HEK293 (cell line): ENCODE measurements around the gene CPA5.

Source experiments
- ATF2 ChIP-seq: fragments of 450-650 bp; formaldehyde crosslinking; IDR thresholded peaks from 2 replicates; pipeline ENCODE4 v1.5.1; 2016; ENCODE audit warnings: missing biosample characterization, missing genetic modification characterization, low read depth
- CTCF ChIP-seq: fragments of 450-650 bp; formaldehyde crosslinking; IDR thresholded peaks from 2 replicates; pipeline ENCODE4 v1.5.1; 2016; ENCODE audit warnings: missing biosample characterization, missing genetic modification characterization
- MZF1 ChIP-seq: fragments of 450-650 bp; formaldehyde crosslinking; IDR thresholded peaks from 2 replicates; pipeline ENCODE4 v1.5.1; 2017; ENCODE audit warnings: missing biosample characterization, missing genetic modification characterization, borderline replicate concordance
- ZBTB7A ChIP-seq: fragments of 450-650 bp; formaldehyde crosslinking; IDR thresholded peaks from 2 replicates; pipeline ENCODE4 v1.5.1; 2016; ENCODE audit warnings: low read depth, missing biosample characterization, missing genetic modification characterization
- ZFP3 ChIP-seq: fragments of 450-650 bp; formaldehyde crosslinking; IDR thresholded peaks from 2 replicates; pipeline ENCODE4 v1.5.1; 2016; ENCODE audit warnings: low read depth, missing biosample characterization, missing genetic modification characterization
- ZNF211 ChIP-seq: fragments of 450-650 bp; formaldehyde crosslinking; IDR thresholded peaks from 2 replicates; pipeline ENCODE4 v1.5.1; 2016; ENCODE audit warnings: low read depth, missing biosample characterization, missing genetic modification characterization
- ZNF24 ChIP-seq: fragments of 450-650 bp; formaldehyde crosslinking; IDR thresholded peaks from 2 replicates; pipeline ENCODE4 v1.5.1; 2016; ENCODE audit warnings: missing biosample characterization, missing genetic modification characterization
- ZNF274 ChIP-seq, 2 experiments: fragments of 200-500 bp in 1 of 2; fragments of 450-650 bp in 1 of 2; sonication (Bioruptor generic) in 1 of 2; formaldehyde crosslinking in 1 of 2; IDR thresholded peaks; 2 replicates each; pipeline versions ENCODE4 v1.5.1 to v1.6.1; 2014 to 2016; ENCODE audit warnings: borderline replicate concordance in 1 of 2, inconsistent platforms in 1 of 2, low read length in 1 of 2, missing biosample characterization in 1 of 2, missing genetic modification characterization in 1 of 2
- ZNF580 ChIP-seq: fragments of 450-650 bp; formaldehyde crosslinking; IDR thresholded peaks from 2 replicates; pipeline ENCODE4 v1.5.1; 2016; ENCODE audit warnings: missing biosample characterization, missing genetic modification characterization
- ZSCAN30 ChIP-seq: fragments of 450-650 bp; IDR thresholded peaks from 2 replicates; pipeline ENCODE4 v1.5.1; 2018; ENCODE audit warnings: missing biosample characterization, mild to moderate bottlenecking, missing genetic modification characterization, moderate library complexity

GRCh38 chr7:130332259-130333053, 12.2 kb upstream of the CPA5 start:
- TF ChIP-seq ATF2 (tag by site-specific recombination) = no peak
- no peak for TF ChIP-seq CTCF (tag by site-specific recombination)
- no peak for TF ChIP-seq ZNF211
- no peak for TF ChIP-seq ZFP3
- TF ChIP-seq MZF1 (tag by site-specific recombination) = no peak; the same call in 1 of the 2 replicates
- TF ChIP-seq ZSCAN30 = no peak
- no peak for TF ChIP-seq ZNF274 (IDR thresholded peaks at IDR 0.05; ENCODE audit: low read length)
- TF ChIP-seq ZNF274 (tag by site-specific recombination; IDR thresholded peaks at IDR 0.05; ENCODE audit: borderline replicate concordance) = no peak
- no peak for TF ChIP-seq ZNF24 (tag by site-specific recombination)
- TF ChIP-seq ZBTB7A (tag by site-specific recombination) = no peak
- TF ChIP-seq ZNF580 = no peak
